Measurements from ENCODE around the gene NRK. TPM values are rescaled to one million over a fixed set of nuclear protein-coding genes. Genes with fewer than 3 reads are reported as not detected.
"Not testable (repeated sequence)": the region's sequence is repeated elsewhere in the genome, so short reads cannot be mapped to it uniquely, and the experiment has no call there.

The NRK gene
- polyA plus RNA-seq, 1 of the 3 experiments (the other 2 are of a cell fraction): not detected

DNA sequence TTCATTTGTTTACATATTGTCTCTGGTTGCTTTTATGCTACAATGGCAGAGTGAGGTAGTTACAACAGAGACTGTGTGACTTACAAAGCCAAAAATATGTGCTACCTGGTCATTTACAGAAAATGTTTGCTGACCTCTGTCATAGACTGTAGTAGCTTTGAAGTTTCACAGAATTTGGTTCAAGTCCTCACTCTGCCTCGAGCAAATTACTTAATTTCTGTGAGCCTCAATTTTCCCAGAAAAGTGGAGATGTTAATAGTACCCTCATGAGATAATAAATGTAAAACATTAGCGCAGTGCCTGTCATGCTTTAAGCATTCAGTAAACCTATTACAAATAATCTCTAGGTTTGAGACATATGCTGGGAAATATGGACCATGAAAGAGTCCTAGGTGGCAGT, 18.4 kb upstream of the NRK start (continued):
- TF ChIP-seq, protein P1, sequence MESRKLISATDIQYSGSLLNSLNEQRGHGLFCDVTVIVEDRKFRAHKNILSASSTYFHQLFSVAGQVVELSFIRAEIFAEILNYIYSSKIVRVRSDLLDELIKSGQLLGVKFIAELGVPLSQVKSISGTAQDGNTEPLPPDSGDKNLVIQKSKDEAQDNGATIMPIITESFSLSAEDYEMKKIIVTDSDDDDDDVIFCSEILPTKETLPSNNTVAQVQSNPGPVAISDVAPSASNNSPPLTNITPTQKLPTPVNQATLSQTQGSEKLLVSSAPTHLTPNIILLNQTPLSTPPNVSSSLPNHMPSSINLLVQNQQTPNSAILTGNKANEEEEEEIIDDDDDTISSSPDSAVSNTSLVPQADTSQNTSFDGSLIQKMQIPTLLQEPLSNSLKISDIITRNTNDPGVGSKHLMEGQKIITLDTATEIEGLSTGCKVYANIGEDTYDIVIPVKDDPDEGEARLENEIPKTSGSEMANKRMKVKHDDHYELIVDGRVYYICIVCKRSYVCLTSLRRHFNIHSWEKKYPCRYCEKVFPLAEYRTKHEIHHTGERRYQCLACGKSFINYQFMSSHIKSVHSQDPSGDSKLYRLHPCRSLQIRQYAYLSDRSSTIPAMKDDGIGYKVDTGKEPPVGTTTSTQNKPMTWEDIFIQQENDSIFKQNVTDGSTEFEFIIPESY (IDR thresholded peaks at IDR 0.05; ENCODE audit: borderline replicate concordance, low read depth): no peak

DNA sequence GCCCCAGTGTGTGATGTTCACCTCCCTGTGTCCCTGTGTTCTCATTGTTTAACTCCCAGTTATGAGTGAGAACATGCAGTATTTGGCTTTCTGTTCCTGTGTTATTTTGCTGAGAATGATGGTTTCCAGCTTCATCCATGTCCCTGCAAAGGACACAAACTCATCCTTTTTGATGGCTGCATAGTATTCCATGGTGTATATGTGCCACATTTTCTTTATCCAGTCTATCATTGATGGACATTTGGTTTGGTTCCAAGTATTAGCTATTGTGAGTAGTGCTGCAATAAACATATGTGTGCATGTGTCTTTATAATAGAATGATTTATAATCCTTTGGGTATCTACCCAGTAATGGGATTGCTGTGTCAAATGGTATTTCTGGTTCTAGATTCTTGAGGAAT, 16.7 kb upstream of the NRK start:
- H3K4me1 ChIP-seq (ENCODE audit: control insufficient read depth in 1 of 2, insufficient read depth in 2 of 2, low read depth in 1 of 2, low read length in 1 of 2); H3K27me3 ChIP-seq (ENCODE audit: insufficient read depth); CTCF ChIA-PET; H3K4me2 ChIP-seq; H2AFZ ChIP-seq (ENCODE audit: low read depth); H3K79me2 ChIP-seq (ENCODE audit: insufficient read depth); H3K9me2 ChIP-seq; DNase-seq; H3F3A ChIP-seq (replicated peaks; ENCODE audit: insufficient read depth); H3K4me3 ChIP-seq (ENCODE audit: low read depth in 2 of 2, low read length in 1 of 2); H3K27ac ChIP-seq (ENCODE audit: low read depth in 2 of 2, low read length in 1 of 2); H3K36me3 ChIP-seq (replicated peaks in 1 of 2; ENCODE audit: control insufficient read depth in 1 of 2, insufficient read depth in 2 of 2, low read length in 1 of 2); H4K20me1 ChIP-seq (ENCODE audit: insufficient read depth); POLR2A ChIA-PET; H3K9me3 ChIP-seq; H3K9ac ChIP-seq: not testable (repeated sequence)

DNA sequence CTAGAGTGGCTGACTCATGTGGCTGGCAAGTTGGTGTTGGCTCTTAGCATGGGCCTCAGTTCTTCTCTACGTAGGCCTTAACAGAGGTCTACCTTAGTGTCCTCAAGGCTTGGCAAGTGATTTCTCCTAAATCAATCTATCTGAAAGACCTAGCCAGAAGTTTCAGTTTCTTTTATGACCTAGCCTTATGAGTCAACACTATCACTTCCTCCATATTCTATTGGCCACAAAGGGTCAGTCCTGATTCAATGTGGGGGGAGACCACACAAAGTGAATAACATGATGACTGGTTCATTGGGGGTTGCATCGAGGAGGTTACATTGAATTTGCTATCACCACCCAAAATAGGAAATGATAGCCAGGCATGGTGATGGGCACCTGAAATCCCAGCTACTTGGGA, 5.8 kb upstream of the NRK start:
- 7% methylated on average over 2 of the region's 2 CpGs for WGBS (ENCODE audit: low lambda C conversion rate)
- Histone ChIP-seq H3K9me2 (no peaks in the 10 kb centered on the region), H3K27me3 (ENCODE audit: insufficient read depth) (peaks cover 20% of the 10 kb centered on the region), H3K27ac (ENCODE audit: low read depth in 2 of 2, low read length in 1 of 2) (no peak overlapping the region), H3K36me3 (replicated peaks in 1 of 2; ENCODE audit: control insufficient read depth in 1 of 2, insufficient read depth in 2 of 2, low read length in 1 of 2) (no peaks in the 10 kb centered on the region), H3K4me2 (no peak overlapping the region), H3K79me2 (ENCODE audit: insufficient read depth) (no peaks in the 10 kb centered on the region), H3K9me3 (no peaks in the 10 kb centered on the region), H2AFZ (ENCODE audit: low read depth) (no peak overlapping the region), H3K4me1 (ENCODE audit: control insufficient read depth in 1 of 2, insufficient read depth in 2 of 2, low read depth in 1 of 2, low read length in 1 of 2) (no peaks in the 10 kb centered on the region), H3K9ac (no peak overlapping the region), H3F3A (replicated peaks; ENCODE audit: insufficient read depth) (no peaks in the 10 kb centered on the region), H3K4me3 (ENCODE audit: low read depth in 2 of 2, low read length in 1 of 2) (no peak overlapping the region), H4K20me1 (ENCODE audit: insufficient read depth) (no peaks in the 10 kb centered on the region)
- ChIA-PET CTCF (interaction anchor here (1.0 kb wide), 1 partner anchor 20 kb away, joined by 3 read pairs; no protein-coding TSS in a partner anchor), POLR2A (no interaction called here)
- TF ChIP-seq, protein P2, sequence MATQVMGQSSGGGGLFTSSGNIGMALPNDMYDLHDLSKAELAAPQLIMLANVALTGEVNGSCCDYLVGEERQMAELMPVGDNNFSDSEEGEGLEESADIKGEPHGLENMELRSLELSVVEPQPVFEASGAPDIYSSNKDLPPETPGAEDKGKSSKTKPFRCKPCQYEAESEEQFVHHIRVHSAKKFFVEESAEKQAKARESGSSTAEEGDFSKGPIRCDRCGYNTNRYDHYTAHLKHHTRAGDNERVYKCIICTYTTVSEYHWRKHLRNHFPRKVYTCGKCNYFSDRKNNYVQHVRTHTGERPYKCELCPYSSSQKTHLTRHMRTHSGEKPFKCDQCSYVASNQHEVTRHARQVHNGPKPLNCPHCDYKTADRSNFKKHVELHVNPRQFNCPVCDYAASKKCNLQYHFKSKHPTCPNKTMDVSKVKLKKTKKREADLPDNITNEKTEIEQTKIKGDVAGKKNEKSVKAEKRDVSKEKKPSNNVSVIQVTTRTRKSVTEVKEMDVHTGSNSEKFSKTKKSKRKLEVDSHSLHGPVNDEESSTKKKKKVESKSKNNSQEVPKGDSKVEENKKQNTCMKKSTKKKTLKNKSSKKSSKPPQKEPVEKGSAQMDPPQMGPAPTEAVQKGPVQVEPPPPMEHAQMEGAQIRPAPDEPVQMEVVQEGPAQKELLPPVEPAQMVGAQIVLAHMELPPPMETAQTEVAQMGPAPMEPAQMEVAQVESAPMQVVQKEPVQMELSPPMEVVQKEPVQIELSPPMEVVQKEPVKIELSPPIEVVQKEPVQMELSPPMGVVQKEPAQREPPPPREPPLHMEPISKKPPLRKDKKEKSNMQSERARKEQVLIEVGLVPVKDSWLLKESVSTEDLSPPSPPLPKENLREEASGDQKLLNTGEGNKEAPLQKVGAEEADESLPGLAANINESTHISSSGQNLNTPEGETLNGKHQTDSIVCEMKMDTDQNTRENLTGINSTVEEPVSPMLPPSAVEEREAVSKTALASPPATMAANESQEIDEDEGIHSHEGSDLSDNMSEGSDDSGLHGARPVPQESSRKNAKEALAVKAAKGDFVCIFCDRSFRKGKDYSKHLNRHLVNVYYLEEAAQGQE (IDR thresholded peaks at IDR 0.05; ENCODE audit: low read depth, low read length): no peak
- TF ChIP-seq, protein P3, sequence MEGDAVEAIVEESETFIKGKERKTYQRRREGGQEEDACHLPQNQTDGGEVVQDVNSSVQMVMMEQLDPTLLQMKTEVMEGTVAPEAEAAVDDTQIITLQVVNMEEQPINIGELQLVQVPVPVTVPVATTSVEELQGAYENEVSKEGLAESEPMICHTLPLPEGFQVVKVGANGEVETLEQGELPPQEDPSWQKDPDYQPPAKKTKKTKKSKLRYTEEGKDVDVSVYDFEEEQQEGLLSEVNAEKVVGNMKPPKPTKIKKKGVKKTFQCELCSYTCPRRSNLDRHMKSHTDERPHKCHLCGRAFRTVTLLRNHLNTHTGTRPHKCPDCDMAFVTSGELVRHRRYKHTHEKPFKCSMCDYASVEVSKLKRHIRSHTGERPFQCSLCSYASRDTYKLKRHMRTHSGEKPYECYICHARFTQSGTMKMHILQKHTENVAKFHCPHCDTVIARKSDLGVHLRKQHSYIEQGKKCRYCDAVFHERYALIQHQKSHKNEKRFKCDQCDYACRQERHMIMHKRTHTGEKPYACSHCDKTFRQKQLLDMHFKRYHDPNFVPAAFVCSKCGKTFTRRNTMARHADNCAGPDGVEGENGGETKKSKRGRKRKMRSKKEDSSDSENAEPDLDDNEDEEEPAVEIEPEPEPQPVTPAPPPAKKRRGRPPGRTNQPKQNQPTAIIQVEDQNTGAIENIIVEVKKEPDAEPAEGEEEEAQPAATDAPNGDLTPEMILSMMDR (IDR thresholded peaks at IDR 0.05): no peak
- TF ChIP-seq FOXJ3 (CRISPR knock-in tag; IDR thresholded peaks at IDR 0.05): no peak
- TF ChIP-seq, protein P4, sequence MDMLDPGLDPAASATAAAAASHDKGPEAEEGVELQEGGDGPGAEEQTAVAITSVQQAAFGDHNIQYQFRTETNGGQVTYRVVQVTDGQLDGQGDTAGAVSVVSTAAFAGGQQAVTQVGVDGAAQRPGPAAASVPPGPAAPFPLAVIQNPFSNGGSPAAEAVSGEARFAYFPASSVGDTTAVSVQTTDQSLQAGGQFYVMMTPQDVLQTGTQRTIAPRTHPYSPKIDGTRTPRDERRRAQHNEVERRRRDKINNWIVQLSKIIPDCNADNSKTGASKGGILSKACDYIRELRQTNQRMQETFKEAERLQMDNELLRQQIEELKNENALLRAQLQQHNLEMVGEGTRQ (IDR thresholded peaks at IDR 0.05; ENCODE audit: borderline replicate concordance, low read depth, low read length): no peak
- TF ChIP-seq CHD2 (IDR thresholded peaks at IDR 0.05; ENCODE audit: low read length, partially characterized antibody): no peak
- no peak for DNase-seq

Data from SK-N-SH (cell line).